NCI-H2196 (cell line): ENCODE data around the gene WNT4.

Experiments
- DNase-seq: peaks from one replicate; lab custom pipeline; 2025; ENCODE audit not compliant: unreplicated experiment; lab: John Stamatoyannopoulos, UW

Gene WNT4

DNA sequence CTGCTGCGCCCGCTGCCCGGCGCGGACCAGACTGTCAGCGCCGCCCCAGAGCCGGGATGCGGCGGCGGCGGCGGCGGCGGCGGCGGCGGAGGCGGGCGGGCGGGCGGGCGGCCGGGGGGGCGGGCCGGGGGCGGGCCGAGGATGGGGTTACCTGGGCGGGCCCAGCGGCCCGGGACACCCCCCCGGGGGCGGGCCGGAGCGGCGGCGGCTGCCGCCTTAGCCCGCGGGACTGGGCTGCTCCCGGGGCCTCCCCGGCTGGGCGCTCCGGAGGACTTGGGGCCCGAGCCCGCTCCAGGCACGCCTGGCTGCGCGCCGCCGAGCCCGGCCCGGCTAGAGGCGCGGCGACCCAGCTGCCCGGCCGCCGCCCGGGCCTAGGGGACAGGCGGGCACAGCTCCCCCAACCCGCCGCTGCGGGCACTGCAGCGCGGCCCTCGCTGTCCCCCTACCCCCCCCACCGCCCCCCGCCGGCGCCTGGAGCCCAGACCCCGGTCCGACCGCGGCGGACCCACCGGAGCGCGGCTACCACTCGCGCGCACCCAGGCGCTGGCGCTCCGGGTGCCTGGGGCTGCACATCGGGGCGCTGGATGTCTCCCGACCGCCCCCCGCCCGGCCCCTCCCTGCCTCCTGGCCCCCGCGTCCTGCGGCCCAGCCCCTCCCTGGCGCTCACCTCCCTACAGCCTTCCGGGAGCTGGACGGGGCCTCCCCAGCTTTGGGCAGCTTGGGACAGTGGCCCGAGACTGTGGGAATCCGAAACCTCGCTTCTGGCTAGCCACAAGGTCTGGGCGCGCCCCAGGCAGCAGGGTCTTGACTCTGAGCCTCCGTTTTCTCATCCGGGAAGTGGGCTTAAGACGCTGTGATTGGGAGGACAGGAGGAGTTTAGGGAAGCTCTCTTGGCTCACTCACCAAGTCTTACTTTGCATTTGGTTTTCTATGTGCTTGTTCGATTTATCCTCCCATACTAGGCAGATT is at the start of gene WNT4:
TSS of gene WNT4 (minus strand) at position 33 of the 969 bp plus-strand sequence. CDS start 175 bp downstream, outside the sequence.
- DNase-seq = peak; percentile 55

DNA sequence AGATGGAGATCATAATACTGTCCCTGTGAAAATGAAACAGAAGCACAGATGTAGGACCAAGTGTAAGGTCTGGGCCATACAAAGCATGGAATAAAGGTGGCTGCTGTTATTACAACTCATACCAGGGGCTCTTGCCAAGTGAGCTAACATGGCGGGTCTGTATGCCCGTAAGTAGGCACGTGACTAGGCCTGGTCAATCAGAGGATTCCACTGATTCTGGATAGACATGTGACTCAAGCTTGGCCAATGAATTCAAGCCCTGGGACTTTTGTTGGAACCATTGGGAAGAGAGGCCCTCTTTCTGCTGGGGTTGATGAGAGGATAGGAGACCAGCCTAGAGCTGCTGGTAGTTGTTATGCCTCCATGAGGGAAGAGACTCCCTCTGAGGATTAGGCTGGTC is 47.8 kb upstream of the WNT4 start:
- no peak for DNase-seq

DNA sequence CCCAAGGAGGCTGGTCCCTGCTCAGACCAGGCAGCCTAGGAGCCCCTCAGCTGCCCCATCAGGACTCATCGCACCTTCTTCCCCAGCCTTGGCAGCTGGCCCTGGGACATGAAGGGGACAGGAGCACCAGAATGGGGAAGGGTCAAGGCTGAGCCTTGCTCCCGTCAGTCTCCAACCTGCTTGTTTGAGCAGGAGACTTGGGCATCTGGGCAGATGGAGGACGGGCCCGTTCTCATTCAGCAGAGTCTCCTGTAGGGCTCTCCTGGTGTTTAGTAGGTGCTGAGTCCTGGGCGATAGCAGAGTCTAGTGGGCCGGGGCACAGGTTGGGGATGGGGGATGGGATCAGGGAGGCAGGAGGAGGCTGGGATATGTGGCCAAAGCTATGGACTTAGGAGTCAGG is 47.4 kb upstream of the WNT4 start:
- DNase-seq = no peak

DNA sequence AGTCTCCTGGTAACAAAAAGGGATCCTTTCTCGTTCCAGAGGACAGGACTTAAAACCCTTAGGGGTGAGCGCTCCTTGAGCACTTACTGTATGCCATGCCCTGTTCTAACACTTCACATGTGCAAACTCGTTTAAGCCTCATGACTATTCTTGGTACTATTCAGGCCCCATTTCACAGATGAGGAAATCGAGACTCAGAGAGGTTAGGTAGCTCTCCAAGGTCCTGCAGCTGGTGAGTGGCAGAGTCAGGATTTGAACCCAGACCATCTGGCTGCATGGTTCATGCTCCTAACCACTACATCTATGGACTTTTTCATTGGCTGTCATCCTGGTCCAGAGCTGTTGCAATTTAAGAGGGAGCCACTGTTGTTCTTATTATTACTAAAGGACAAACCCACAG is 46.7 kb upstream of the WNT4 start:
- DNase-seq = no peak

DNA sequence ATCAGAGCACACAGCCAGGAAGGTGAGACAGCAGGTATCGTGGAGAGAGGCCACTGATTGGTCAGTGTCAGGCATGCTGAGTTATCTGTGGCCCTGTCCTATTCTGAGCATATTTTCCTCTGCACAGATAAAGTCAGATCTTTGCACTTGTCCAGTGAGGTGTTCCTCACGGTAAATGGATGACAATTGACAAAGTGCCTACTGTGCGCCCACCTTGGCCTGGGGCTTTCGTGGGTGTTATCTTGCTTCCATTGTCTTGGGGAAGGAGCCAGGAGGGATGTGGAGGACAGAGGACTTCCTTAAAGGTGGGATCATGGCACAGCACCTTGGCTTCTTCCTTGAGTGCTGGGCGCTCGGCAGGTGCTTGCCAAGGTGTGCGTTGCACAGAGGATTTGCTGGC is 46.0 kb upstream of the WNT4 start:
- DNase-seq = no peak

DNA sequence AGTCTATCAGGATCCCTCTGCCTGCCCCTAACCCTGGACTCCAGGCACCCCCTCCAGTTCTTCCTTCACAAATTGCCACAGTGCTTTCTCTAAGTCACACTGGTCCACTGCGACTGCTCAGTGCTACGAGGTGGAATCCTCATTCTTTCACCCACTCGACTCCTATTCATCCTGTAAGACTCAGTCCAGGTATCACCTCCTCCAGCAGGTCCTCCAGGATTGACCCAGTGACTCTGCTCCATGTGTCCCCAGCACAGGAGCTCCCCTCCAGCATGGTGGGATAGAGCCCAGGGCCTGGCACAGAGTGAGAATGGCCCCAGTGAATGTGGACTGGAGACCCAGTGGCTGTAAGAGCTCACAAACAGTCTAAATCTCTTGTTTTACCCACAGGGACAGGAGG is 45.5 kb upstream of the WNT4 start:
- DNase-seq = no peak

DNA sequence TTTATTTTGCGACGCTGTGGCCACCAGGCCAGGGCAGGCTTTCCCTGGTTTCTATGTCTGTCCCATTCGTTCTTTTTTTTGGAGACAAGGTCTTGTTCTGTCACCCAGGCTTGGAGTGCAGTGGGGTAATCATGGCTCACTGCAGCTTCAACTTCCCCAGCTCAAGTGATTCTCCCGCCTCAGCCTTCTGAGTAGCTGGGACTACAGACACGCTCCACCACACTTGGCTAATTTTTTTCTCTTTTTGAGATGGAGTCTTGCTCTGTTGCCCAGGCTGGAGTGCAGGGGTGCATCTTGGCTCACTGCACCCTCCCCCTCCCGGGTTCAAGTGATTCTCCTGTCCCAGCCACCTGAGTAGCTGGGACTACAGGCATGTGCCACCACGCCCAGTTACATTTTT is 43.4 kb upstream of the WNT4 start:
- DNase-seq = no peak

DNA sequence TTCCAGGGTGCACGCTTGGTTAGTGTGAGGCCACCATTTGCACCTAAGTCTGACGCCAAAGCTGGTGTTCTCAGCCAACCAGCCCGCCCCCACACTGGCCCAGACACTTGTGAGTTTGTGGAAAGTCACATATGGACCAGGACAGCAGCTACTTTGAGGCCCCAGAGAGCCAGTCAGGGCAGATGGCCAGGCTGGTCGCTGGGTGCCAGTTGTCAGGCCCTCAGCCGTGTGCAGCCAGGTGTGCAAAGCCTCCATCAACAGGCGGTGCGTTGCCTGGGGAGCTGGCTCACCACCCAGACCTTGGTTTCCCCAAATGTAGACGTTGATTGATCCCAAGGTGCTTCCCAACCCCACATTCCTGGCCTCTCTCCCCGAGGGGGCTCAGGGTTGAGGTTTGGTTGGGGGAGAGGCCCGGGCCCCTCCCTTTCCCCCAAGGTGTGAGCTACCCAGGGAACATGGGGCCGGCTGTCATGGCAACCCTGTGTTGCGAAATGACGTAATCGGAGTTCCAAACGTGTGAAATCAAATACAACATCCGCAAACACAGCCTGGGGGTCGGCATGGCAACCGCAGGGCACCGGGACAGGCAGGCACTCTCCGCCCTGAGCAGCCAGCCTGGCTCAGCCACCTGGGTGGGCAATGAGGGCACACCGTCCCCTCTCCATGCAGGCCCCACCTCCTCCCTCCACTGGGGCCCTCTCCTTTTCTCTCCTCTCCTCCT is 42.2 kb upstream of the WNT4 start:
- peak; percentile 94 for DNase-seq

DNA sequence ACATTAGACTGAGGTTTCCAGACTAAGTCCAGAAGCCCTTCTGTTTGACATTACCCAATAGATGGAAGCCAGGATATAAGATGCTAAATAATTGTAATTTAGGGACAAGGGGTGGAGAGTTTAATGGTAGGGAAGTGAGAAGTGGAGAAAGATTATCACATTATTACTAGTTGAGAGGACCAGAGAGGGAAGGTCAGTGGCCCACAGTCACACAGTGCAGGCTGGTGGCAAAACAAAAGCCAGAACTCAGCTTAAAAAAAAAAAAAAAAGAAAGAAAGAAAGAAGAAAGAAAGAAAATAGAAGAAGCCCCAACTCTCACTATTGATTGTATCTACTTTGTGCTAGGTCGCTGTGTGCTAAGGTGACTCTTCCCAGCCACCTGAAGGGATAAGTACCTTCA is 41.6 kb upstream of the WNT4 start:
- no peak for DNase-seq

DNA sequence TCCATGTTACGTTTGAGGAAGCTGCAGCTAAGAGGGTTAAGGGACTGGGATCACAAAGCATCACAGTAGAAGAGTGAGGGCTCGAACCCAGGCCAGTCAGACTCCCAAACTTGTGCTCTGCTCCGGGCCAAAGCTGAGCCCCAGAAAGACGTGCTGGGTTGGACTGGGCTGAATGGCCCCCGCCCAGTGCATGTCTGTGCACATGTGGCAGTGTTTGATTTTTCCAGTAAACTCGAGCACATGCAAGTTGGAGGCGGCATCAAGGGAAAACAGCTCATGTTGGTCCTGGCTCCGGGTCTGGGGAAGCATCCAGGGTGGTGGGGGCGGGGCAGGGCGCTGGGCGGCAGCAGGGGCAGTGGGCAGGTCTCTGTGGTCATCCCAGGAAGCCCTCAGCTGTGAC is 39.8 kb upstream of the WNT4 start:
- no peak for DNase-seq

DNA sequence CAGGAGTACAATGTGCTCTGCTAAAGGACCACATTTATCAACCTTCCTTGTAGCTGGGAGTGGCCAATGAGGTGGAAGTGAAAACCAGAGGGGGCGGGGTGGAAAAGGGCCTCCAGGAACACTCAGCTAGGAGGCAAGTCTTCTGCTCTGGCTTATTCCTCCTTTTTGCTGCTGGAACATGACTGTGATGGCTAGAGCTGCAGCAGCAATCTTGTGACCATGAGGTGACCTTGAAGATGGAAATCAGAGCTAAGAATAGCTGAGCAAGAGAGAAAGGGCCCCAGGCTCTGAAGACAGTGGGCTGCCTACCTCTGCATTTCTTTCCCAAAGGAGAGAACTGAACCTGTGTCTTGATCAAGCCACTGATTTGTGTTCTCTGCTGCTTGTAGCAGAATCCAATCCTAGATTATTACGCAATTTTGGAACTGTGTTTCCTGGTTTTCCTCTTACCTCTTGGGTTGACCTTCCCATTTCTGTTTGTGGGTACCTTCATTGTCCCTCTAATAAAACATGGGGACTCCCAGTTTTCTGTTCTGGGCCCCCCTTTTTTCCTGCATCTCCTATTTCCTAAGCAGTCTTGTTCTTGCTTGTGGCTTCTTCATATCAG is 36.4 kb upstream of the WNT4 start:
- DNase-seq = no peak

DNA sequence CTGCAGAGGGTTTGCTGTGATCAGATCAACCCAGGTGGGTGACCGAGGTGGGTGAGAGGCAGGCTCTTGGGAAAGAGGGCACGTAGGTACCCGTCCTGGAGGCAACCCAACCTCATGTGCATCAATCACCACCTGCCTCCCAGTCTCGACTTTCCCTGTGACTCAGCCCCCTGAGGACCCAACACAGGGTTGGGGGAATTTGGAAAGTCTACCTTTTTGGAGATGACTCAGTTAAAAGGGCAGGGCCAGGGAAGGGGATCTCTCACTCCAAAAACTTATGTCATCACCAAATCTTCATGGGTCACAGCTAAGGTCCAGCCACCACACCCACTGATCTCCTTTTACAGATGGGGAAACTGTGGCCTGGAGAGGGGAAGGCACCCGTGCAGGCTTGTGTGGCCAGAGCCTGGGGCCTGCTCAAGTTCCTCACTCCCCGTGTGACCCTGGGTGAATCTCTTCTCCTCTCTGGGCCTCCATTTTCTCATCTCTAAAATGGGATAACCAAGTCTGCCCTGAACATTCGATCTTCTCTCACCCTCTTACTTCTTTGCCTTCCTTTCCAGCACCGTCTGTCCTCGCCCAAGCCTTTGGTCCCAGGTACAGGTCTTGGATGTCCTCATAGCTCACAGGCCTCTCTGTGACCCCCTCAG is 34.6 kb upstream of the WNT4 start:
- no peak for DNase-seq

DNA sequence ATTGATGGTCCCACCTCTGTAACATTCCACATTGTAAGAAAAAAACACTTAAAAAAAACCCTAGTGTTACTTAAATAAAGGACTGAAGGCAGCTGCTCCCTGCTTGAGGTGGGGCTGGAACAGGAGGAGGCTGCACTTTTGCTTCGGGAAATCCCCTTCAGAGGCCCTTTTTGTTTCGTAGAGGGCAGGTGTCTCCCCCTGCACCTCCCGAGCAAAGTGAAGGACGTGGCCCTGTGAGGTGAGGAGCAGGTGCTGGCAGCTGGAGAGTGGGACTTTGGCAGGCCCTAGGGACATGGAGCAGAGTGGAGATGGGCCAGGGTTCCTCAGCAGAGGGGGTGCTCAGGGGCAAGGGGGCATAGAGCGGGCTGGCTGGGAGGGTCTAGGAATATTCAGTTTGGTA is 33.4 kb upstream of the WNT4 start:
- peak; percentile 57 for DNase-seq

DNA sequence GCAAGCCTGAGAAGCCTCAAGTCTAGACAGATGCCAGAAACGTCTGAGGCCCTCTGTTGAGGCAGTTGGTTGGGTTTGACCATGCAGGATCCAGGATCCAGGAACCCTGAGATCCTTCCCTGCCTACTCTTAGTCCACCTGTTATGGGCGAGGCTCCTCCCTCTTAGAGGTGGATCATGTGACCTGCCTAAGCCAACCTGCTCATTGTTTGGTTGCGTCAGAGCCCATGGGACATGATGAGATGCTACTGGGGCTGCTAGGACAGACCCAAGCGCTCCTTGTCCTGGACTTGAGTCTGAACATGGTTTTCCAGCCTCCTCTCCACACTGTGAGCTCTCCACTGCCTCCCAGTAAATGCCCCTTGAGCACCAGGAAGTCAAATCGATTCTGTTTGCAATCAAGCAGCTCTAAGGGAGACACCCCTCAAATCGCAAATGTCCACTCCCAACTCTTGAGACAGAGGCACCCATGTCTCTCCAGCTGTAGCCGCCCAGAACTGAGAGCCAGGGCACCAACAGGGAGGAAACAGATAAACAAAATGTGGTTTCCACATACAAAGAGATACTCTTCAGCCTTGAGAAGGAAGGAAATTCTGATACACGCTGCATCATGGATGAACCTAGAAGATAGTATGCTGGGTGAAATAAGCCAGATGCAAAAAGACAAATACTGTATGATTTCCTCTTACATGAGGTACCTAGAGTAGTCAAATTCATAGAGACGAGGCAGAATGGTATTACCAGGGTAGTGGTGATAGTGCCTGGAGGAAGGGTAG is 31.7 kb upstream of the WNT4 start:
- no peak for DNase-seq

DNA sequence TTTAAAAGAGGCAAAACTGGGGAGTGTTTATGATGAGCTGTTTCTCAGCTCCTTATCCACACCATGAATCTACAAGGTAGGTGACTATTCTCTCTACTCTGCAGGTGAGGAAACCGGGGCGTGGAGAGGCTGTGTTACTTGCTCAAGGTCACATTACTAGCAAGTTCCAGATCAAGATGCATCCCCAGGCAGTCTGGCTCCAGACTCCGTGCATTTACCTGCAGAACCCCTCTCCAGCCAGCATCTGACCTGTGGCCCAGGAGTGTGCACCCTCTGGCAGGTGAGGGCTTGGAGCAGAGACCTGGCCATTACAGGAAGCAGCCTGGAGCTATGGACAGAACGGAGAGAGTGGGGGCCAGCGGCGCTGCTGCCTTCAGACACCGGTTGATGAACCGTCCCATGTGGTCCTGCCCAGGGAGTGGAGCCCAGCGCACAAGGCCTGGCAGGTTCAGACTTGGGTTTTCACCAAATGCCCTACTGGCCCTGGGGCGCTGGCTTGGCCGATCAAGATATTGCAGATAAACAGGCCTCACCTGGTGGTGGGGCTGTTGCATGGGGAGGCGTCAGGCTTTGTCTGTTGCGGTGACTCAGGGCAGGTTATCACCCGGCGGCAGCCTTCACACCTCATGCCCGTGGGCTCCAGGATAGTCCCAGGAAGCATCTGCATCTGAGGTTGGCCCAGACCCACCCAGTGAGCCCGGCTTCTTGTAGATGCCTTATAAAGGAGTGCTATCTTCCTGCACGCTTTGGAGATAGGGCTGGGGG is 29.2 kb upstream of the WNT4 start:
- no peak for DNase-seq

DNA sequence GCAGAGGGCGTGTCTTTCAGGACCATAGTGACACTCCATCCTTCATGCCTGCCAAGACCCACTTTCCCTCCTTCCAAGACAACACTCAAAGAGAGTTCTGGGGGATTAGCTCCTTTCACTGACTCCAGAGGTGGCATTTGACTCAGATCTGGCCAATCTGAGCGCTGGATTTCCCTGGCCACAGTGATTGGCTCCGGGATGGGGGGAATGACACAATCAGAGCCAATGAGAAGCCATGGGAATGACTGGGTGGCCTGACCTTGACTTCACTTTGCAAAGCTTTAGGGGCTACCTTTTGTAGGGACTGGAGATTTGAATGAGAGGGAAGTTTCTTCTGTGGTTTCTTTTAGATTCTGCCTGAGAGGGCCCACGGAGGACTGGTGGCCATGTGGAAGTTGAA is 26.9 kb upstream of the WNT4 start:
- no peak for DNase-seq

DNA sequence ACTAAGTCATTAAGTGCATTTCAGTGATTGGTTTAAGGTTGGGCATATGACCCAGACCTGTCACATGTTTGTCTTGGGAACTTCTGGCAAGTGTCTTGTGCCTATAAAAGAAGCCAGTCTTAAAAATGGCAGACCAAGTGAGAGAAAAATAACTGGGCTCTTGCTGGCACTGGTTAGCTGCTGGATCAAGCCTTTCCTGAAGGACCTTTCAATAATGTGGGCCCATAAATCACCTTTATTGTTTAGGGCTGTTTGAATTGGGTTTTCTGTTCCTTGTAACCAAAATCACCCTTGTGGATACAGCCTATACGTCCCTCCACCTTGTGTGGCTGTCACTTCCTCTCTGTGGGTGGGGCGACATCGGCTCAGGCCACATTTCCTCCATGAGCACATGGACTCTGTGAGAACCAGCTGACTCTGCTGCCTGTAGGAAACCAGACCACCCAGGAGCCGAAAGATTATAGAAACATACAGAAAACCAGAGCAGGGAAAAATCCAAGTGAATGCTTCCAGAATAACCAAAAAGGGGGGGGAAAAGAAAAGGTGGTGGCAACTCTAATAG is 25.6 kb upstream of the WNT4 start:
- DNase-seq = no peak

DNA sequence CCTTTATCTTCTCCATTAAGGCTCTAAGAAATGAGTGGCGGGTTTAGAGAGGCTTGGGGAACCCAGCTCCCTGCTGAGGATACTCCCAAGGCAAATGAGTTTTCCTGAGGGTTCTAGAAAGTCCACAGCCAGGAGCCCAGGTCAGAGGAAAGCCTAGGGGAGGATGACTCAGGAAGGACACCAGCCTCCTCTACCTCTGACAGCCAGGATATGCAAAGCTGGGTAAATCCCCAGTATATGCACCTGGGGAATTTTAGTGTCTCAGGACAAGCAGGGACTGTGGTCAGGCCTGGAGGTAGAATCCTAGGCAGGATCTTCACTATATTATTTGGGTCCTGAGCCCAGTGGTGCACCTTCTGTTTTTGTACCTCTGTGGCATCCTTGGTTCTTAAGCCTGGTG is 23.5 kb upstream of the WNT4 start:
- DNase-seq = no peak
